ENCODE results near the gene APOC3.

The APOC3 gene

GRCh38 chr11:116829525-116830183 is at the start of gene APOC3:
TSS of gene APOC3 (plus strand) at chr11:116829907. CDS start at chr11:116830583, 676 bp downstream.
- peaks cover 5% of the 10 kb centered on the region for H3K4me1 ChIP-seq (ENCODE audit: control insufficient read depth, insufficient read depth, low read length)
- H3K9ac ChIP-seq (ENCODE audit: low read length) = no peak within 1 kb of the TSS
- H3K27me3 ChIP-seq (replicated peaks; ENCODE audit: control insufficient read depth, insufficient read depth, low read length) = peaks cover 3% of the 10 kb centered on the region
- no peaks in the 10 kb centered on the region for H3K9me3 ChIP-seq (ENCODE audit: control insufficient read depth, low read length)
- DNase-seq (ENCODE audit: low read depth) = peak; percentile 49
- no peaks in the 10 kb centered on the region for H3K36me3 ChIP-seq (ENCODE audit: control insufficient read depth, insufficient read depth, low read length, severe bottlenecking)
- no peak within 1 kb of the TSS for H3K4me3 ChIP-seq (ENCODE audit: low read length)

GRCh38 chr11:116782728-116783127 is 47.0 kb upstream of the APOC3 start:
- Histone ChIP-seq H3K9me3 (ENCODE audit: control insufficient read depth, low read length) (no peaks in the 10 kb centered on the region), H3K4me1 (ENCODE audit: control insufficient read depth, insufficient read depth, low read length) (peaks cover 46% of the 10 kb centered on the region), H3K4me3 (ENCODE audit: low read length) (peak overlapping the region; percentile 30), H3K36me3 (ENCODE audit: control insufficient read depth, insufficient read depth, low read length, severe bottlenecking) (peaks cover 84% of the 10 kb centered on the region), H3K9ac (ENCODE audit: low read length) (peak overlapping the region; percentile 45), H3K27me3 (replicated peaks; ENCODE audit: control insufficient read depth, insufficient read depth, low read length) (no peaks in the 10 kb centered on the region)
- no peak for DNase-seq (ENCODE audit: low read depth)

DNA sequence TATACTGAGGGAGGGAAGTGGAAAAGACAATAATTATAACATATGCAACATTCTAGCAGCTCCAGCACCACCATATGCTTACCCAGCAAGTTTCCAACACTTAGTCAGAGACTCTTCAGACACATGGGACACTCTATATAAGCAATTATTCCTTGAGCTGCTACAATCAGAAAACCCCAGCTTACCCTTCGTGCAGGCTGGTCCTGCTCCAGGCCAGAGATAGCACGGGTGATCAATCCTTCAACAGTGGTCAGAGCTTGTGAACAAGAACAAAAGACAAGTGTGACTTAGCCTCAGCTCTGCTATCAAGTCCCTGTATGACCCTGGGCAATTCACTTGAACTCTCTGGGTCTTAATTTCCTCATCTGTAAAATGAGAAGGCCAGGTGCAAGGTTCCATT is 43.4 kb upstream of the APOC3 start:
- Histone ChIP-seq H3K9ac (ENCODE audit: low read length) (no peak overlapping the region), H3K27me3 (replicated peaks; ENCODE audit: control insufficient read depth, insufficient read depth, low read length) (no peaks in the 10 kb centered on the region), H3K4me1 (ENCODE audit: control insufficient read depth, insufficient read depth, low read length) (peaks cover 43% of the 10 kb centered on the region), H3K36me3 (ENCODE audit: control insufficient read depth, insufficient read depth, low read length, severe bottlenecking) (peaks cover 52% of the 10 kb centered on the region), H3K4me3 (ENCODE audit: low read length) (peak overlapping the region; percentile 89), H3K9me3 (ENCODE audit: control insufficient read depth, low read length) (no peaks in the 10 kb centered on the region)
- no peak for DNase-seq (ENCODE audit: low read depth)

DNA sequence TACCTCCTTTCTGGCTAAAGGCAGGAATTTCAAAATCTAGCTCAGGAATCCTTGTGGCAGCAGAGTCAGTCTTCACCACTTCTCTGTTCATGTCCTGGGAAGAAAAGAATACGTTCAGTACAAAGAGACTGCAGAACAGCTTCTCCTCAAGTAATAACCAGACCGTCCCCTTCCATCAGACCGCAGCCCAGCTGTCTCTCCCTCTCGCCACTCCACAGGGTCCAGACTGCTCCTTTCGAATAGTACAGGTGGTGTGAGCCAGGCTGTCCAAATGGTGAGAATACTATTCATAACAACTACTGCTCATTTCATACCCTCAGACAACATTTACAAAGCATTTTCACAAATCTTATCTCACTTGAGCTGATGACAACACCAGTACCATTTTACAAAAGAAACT is 42.7 kb upstream of the APOC3 start:
- peak overlapping the region; percentile 89 for H3K4me3 ChIP-seq (ENCODE audit: low read length)
- no peak for DNase-seq (ENCODE audit: low read depth)
- no peaks in the 10 kb centered on the region for H3K9me3 ChIP-seq (ENCODE audit: control insufficient read depth, low read length)
- H3K36me3 ChIP-seq (ENCODE audit: control insufficient read depth, insufficient read depth, low read length, severe bottlenecking) = peaks cover 46% of the 10 kb centered on the region
- H3K9ac ChIP-seq (ENCODE audit: low read length) = peak overlapping the region; percentile 90
- H3K27me3 ChIP-seq (replicated peaks; ENCODE audit: control insufficient read depth, insufficient read depth, low read length) = no peaks in the 10 kb centered on the region
- H3K4me1 ChIP-seq (ENCODE audit: control insufficient read depth, insufficient read depth, low read length) = peaks cover 48% of the 10 kb centered on the region

GRCh38 chr11:116787436-116787785 is 42.3 kb upstream of the APOC3 start:
- no peaks in the 10 kb centered on the region for H3K27me3 ChIP-seq (replicated peaks; ENCODE audit: control insufficient read depth, insufficient read depth, low read length)
- peak overlapping the region; percentile 89 for H3K4me3 ChIP-seq (ENCODE audit: low read length)
- H3K4me1 ChIP-seq (ENCODE audit: control insufficient read depth, insufficient read depth, low read length) = peaks cover 48% of the 10 kb centered on the region
- peaks cover 42% of the 10 kb centered on the region for H3K36me3 ChIP-seq (ENCODE audit: control insufficient read depth, insufficient read depth, low read length, severe bottlenecking)
- no peaks in the 10 kb centered on the region for H3K9me3 ChIP-seq (ENCODE audit: control insufficient read depth, low read length)
- peak overlapping the region; percentile 90 for H3K9ac ChIP-seq (ENCODE audit: low read length)
- DNase-seq (ENCODE audit: low read depth) = peak; percentile 43

- peaks cover 37% of the 10 kb centered on the region for H3K36me3 ChIP-seq (ENCODE audit: control insufficient read depth, insufficient read depth, low read length, severe bottlenecking)
- peak; percentile 91 for DNase-seq (ENCODE audit: low read depth)
- H3K9ac ChIP-seq (ENCODE audit: low read length) = peak within 1 kb of the TSS; percentile 90
Measured at GRCh38 chr11:116787786-116788486, 41.8 kb upstream of the APOC3 start, which contains the start of gene ZPR1. TSS of gene ZPR1 (minus strand) at chr11:116788023. CDS start at chr11:116787990, 33 bp downstream.

DNA sequence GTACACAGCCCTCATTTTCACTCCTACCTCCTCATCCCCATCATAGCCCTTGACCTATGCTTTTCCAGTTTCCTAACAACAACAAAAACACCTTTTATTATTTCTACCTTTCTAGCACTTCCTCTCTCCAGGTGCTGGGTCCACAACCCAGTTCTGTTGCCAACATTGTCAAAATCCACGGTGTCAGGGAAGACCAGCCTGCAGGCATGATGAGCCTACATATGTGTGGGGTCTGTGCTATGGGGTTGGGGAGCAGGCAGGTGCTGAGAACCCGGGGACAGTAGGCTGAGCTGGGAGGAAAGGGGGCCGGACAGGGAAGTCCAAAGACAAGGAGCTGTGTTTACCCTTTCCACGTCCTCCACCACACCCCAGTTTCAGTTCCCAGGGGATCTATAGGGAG is 41.2 kb upstream of the APOC3 start:
- DNase-seq (ENCODE audit: low read depth) = no peak
- Histone ChIP-seq H3K9ac (ENCODE audit: low read length) (peak overlapping the region; percentile 90), H3K27me3 (replicated peaks; ENCODE audit: control insufficient read depth, insufficient read depth, low read length) (no peaks in the 10 kb centered on the region), H3K4me3 (ENCODE audit: low read length) (peak overlapping the region; percentile 89), H3K36me3 (ENCODE audit: control insufficient read depth, insufficient read depth, low read length, severe bottlenecking) (peaks cover 31% of the 10 kb centered on the region), H3K9me3 (ENCODE audit: control insufficient read depth, low read length) (no peaks in the 10 kb centered on the region), H3K4me1 (ENCODE audit: control insufficient read depth, insufficient read depth, low read length) (peaks cover 48% of the 10 kb centered on the region)

More at GRCh38 chr11:116787786-116788486, 41.8 kb upstream of the APOC3 start, which contains the start of gene ZPR1:
- Histone ChIP-seq H3K4me1 (ENCODE audit: control insufficient read depth, insufficient read depth, low read length) (peaks cover 48% of the 10 kb centered on the region), H3K27me3 (replicated peaks; ENCODE audit: control insufficient read depth, insufficient read depth, low read length) (no peaks in the 10 kb centered on the region), H3K9me3 (ENCODE audit: control insufficient read depth, low read length) (no peaks in the 10 kb centered on the region), H3K4me3 (ENCODE audit: low read length) (peak within 1 kb of the TSS; percentile 89)

- Histone ChIP-seq H3K9me3 (ENCODE audit: control insufficient read depth, low read length) (no peaks in the 10 kb centered on the region), H3K4me3 (ENCODE audit: low read length) (no peak overlapping the region)
- DNase-seq (ENCODE audit: low read depth) = no peak
Measured at GRCh38 chr11:116788975-116789374, 40.7 kb upstream of the APOC3 start.

DNA sequence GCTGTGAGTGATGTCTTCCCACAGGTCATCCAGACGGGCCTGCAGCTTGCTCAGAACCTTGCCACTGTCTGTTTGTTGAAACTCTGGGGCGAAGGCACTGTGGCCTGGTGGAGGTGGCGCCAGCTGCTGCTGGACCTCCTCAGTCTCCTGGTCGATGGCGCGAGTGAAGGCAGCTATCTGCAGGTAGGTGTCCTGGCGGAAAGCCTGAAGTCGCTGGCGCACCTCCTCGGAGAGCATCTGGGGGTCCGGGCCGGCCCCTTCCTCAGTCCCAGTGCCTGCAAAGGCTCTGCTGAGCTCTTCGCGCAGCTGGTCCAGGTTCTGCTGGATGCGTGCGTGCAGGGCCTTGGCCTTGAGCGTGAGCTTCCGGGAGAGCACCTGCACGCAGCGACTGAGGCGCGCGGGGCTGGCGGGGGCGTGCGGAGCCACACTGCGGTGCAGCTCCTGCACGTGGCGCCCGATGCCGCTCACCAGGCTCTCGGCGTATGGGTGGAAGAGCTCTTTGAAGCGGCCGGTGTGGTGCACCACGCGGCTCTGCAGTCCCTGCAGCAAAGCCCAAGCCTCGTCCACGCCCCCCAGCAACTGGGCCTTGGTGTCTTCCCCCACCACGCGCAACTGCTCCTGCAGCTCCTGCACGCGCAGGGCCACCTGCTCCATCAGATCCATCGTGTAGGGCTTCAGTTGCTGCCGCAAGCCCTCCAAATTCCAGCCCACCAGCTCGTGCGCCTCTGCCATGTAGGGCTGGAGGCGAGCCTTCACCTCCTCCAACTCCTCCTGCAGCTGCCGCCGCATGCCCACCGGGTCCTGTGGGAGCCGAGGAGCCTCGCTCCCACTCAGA is 39.3 kb upstream of the APOC3 start:
- Histone ChIP-seq H3K27me3 (replicated peaks; ENCODE audit: control insufficient read depth, insufficient read depth, low read length) (no peaks in the 10 kb centered on the region), H3K4me3 (ENCODE audit: low read length) (no peak overlapping the region), H3K9ac (ENCODE audit: low read length) (no peak overlapping the region), H3K4me1 (ENCODE audit: control insufficient read depth, insufficient read depth, low read length) (peaks cover 46% of the 10 kb centered on the region), H3K9me3 (ENCODE audit: control insufficient read depth, low read length) (no peaks in the 10 kb centered on the region), H3K36me3 (ENCODE audit: control insufficient read depth, insufficient read depth, low read length, severe bottlenecking) (peaks cover 13% of the 10 kb centered on the region)
- DNase-seq (ENCODE audit: low read depth) = no peak

More at GRCh38 chr11:116788975-116789374, 40.7 kb upstream of the APOC3 start:
- H3K27me3 ChIP-seq (replicated peaks; ENCODE audit: control insufficient read depth, insufficient read depth, low read length) = no peaks in the 10 kb centered on the region
- H3K4me1 ChIP-seq (ENCODE audit: control insufficient read depth, insufficient read depth, low read length) = peaks cover 47% of the 10 kb centered on the region
- H3K36me3 ChIP-seq (ENCODE audit: control insufficient read depth, insufficient read depth, low read length, severe bottlenecking) = peaks cover 27% of the 10 kb centered on the region
- no peak overlapping the region for H3K9ac ChIP-seq (ENCODE audit: low read length)

GRCh38 chr11:116791002-116791812 is 38.5 kb upstream of the APOC3 start:
- Histone ChIP-seq H3K9me3 (ENCODE audit: control insufficient read depth, low read length) (no peaks in the 10 kb centered on the region), H3K27me3 (replicated peaks; ENCODE audit: control insufficient read depth, insufficient read depth, low read length) (no peaks in the 10 kb centered on the region), H3K36me3 (ENCODE audit: control insufficient read depth, insufficient read depth, low read length, severe bottlenecking) (peaks cover 5% of the 10 kb centered on the region), H3K4me3 (ENCODE audit: low read length) (no peak overlapping the region), H3K4me1 (ENCODE audit: control insufficient read depth, insufficient read depth, low read length) (peaks cover 44% of the 10 kb centered on the region), H3K9ac (ENCODE audit: low read length) (peak overlapping the region; percentile 17)
- DNase-seq (ENCODE audit: low read depth) = peak; percentile 86

All from adipocyte (in vitro differentiated cells).